ENCODE measurements around the gene DPH5. TPM values are rescaled to one million over a fixed set of nuclear protein-coding genes. Genes with fewer than 3 reads are reported as not detected.

Gene DPH5
- total RNA-seq, 4 donors from 2014 or later: 12.8 to 23.0 (median 15.5) TPM

DNA sequence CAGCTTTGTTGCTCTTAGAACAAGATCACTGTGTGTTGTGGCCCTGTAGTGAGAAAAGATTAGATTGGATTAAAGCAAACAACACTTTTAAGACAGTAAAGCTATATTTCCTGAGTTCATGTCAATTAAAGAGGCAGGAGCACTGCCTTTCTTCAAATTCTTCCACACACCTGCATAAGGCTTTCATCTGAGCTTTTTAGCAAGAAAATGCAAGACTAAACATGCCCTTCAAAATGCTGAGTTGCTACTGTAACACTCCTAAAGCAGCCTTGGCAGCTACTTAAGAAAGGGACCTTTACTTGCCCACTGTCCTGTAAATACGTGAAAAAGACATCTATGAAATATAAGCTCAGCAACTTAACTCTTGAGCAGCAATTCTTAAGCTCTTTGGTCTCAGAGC lies 11.8 kb downstream of the DPH5 start:
- DNase-seq (ENCODE audit: low spot score in 2 of 2): no peak
- TF ChIP-seq, protein P1, sequence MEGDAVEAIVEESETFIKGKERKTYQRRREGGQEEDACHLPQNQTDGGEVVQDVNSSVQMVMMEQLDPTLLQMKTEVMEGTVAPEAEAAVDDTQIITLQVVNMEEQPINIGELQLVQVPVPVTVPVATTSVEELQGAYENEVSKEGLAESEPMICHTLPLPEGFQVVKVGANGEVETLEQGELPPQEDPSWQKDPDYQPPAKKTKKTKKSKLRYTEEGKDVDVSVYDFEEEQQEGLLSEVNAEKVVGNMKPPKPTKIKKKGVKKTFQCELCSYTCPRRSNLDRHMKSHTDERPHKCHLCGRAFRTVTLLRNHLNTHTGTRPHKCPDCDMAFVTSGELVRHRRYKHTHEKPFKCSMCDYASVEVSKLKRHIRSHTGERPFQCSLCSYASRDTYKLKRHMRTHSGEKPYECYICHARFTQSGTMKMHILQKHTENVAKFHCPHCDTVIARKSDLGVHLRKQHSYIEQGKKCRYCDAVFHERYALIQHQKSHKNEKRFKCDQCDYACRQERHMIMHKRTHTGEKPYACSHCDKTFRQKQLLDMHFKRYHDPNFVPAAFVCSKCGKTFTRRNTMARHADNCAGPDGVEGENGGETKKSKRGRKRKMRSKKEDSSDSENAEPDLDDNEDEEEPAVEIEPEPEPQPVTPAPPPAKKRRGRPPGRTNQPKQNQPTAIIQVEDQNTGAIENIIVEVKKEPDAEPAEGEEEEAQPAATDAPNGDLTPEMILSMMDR (IDR thresholded peaks at IDR 0.05): no peak
- TF ChIP-seq POLR2A (IDR thresholded peaks at IDR 0.05): no peak
- intact Hi-C loops (cut with DNase I; ENCODE audit: low total_unique reads): no loop called here
- no peak overlapping the region for H3K4me3 ChIP-seq (ENCODE audit: low read depth, poor library complexity, severe bottlenecking)
- WGBS, 2 donors: 48 to 53% methylated on average over 1 of the region's 1 CpG

DNA sequence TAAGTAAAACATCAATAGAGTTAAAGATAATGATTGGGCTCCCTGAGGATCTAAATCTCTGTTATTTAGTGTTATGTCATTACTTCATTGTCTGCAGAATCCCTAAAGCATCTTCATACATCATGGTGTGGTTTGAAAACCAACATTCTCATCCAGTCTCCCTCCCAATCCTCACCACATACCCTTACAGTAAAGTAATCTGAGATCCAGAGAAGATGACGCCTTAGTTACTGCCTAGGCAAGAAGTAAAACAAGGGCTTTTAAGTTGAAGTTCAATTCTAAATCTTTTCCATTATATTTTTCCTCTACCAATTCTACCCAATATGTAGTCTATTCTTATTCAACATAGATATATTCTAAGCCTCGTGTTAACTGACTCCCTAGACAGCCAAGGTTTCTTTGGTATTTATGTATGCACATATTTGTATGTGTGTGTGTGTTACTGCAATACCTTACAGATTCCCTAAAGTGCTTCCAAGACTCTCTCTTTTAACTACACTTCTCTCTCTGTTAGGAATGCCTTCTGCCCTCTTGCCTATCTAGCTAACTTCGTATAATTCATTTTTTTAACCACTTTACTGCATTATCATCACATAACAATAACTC lies 17.3 kb downstream of the DPH5 start:
- H3K4me3 ChIP-seq (ENCODE audit: low read depth, poor library complexity, severe bottlenecking): no peak overlapping the region
- TF ChIP-seq, protein P1 (IDR thresholded peaks at IDR 0.05): no peak
- no peak for TF ChIP-seq POLR2A (IDR thresholded peaks at IDR 0.05)
- DNase-seq (ENCODE audit: low spot score in 2 of 2): no peak
- intact Hi-C loops (cut with DNase I; ENCODE audit: low total_unique reads): no loop called here
- WGBS, 2 donors: 88 to 95% methylated on average over 3 of the region's 3 CpGs

DNA sequence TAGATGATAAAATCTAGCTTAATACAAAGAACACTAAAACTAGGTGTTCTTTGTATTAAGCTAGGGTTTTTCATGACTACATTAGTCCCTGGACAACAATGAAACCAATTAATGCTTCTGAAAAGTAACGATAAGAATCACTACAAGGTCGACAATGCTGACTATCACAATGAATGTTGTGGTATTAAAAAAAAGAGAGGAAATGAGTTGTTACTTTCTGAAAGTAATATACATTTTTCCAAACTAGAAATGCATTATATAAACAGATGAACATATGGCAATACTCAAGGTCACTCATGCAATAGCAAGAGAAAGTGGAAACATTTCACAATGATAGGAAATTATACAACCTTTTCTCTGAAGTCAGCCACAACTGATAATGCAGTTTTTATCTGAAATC lies 19.0 kb downstream of the DPH5 start:
- 75 to 76% methylated on average over 2 of the region's 2 CpGs for WGBS, 2 donors
- intact Hi-C loops (cut with DNase I; ENCODE audit: low total_unique reads): no loop called here

DNA sequence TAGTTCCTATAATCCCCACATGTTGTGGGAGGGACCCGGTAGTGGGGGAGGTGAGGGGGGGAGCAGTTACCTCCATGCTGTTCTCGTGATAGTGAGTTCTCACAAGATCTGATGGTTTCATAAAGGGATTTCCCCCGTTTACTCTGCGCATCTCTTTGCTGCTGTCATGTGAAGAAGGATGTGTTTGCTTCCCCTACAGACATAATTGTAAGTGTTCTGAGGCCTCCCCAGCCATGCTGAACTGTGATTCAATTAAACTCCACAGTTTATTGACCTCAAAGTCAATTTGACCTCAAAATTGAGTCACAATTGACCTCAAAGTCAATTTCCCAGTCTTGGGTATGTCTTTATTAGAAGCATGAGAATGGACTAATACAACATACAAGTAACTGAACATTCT lies 19.7 kb downstream of the DPH5 start:
- TF ChIP-seq, protein P1 (IDR thresholded peaks at IDR 0.05): no peak
- TF ChIP-seq POLR2A (IDR thresholded peaks at IDR 0.05): no peak
- no peak overlapping the region for H3K4me3 ChIP-seq (ENCODE audit: low read depth, poor library complexity, severe bottlenecking)
- no peak for DNase-seq (ENCODE audit: low spot score in 2 of 2)
- intact Hi-C loops (cut with DNase I; ENCODE audit: low total_unique reads): no loop called here
- WGBS, 2 donors: 94 to 95% methylated on average over 4 of the region's 4 CpGs

More for the DNA sequence above, 19.0 kb downstream of the DPH5 start:
- TF ChIP-seq, protein P1 (IDR thresholded peaks at IDR 0.05): no peak
- no peak for TF ChIP-seq POLR2A (IDR thresholded peaks at IDR 0.05)
- H3K4me3 ChIP-seq (ENCODE audit: low read depth, poor library complexity, severe bottlenecking): no peak overlapping the region
- no peak for DNase-seq (ENCODE audit: low spot score in 2 of 2)

DNA sequence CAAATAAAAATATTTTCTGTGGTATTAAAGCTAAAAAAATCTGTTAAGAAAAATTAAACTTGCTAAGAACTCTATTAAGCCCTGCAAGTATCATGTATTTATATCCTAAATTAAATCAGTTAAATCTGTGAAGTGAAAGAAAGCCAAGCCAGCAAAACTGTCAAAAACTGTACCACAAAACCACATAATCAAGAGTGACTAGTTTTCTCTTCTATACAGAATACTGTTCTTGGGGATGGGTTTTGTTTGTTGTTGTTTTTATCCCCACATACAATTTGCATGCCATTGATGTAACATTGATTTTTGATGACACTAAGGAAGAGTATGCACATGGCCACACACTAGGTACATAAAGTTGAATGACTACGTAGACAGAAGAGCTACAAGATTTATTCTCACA lies 20.4 kb downstream of the DPH5 start:
- 90 to 98% methylated on average over 1 of the region's 1 CpG for WGBS, 2 donors
- intact Hi-C loops (cut with DNase I; ENCODE audit: low total_unique reads): no loop called here
- no peak for DNase-seq (ENCODE audit: low spot score in 2 of 2)
- no peak for TF ChIP-seq POLR2A (IDR thresholded peaks at IDR 0.05)
- TF ChIP-seq, protein P1 (IDR thresholded peaks at IDR 0.05): no peak
- H3K4me3 ChIP-seq (ENCODE audit: low read depth, poor library complexity, severe bottlenecking): no peak overlapping the region

DNA sequence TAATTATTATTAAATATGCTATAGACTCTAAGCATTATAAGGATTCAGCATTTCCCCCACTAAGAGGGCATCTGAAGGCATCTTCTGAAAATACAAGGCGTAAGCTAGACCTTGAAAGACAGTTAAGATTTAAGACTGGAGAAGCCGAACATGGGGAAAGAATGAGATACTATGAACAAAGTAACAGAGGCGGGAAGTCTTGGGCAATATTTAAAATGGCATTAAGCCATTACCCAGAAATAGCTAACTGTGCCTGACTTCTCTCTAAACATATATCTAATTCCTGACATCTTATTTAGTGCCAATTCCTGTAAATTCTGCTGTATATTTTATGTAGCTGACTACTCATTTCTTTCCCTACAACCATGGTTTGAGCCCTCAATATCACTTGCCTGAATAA lies 20.9 kb downstream of the DPH5 start:
- WGBS, 2 donors: 60 to 66% methylated on average over 3 of the region's 3 CpGs
- no peak overlapping the region for H3K4me3 ChIP-seq (ENCODE audit: low read depth, poor library complexity, severe bottlenecking)
- no peak for TF ChIP-seq POLR2A (IDR thresholded peaks at IDR 0.05)
- TF ChIP-seq, protein P1 (IDR thresholded peaks at IDR 0.05): no peak
- intact Hi-C loops (cut with DNase I; ENCODE audit: low total_unique reads): no loop called here
- no peak for DNase-seq (ENCODE audit: low spot score in 2 of 2)

Data from lower leg skin (tissue), 4 donors.